GM23338 (cell line): ENCODE measurements around the gene MLLT3.

ENCODE experiments used
- CREB1 ChIP-seq: fragments of 250-450 bp; sonication (Bioruptor Pico); IDR thresholded peaks from 2 replicates; pipeline ENCODE4 v1.5.0; 2020; ENCODE audit warnings: low read depth, mild to moderate bottlenecking, moderate library complexity
- CTCF ChIP-seq, 2 experiments: fragments of 200-600 bp in 1 of 2; sonication (generic) in 1 of 2; conservative IDR thresholded peaks; 2 replicates each; pipeline versions ENCODE4 v1.5.1 to v1.6.1; 2016 to 2017; ENCODE audit warnings: antibody characterized with exemption in 2 of 2, low read depth in 2 of 2, mild to moderate bottlenecking in 2 of 2, moderate library complexity in 1 of 2
- ETS1 ChIP-seq: IDR thresholded peaks from 2 replicates; pipeline ENCODE4 v1.6.1; 2016; ENCODE audit warnings: antibody characterized with exemption
- EZH2 ChIP-seq: fragments of 200-600 bp; sonication (generic); IDR thresholded peaks from one replicate; pipeline ENCODE4 v1.8.0; 2017; ENCODE audit warnings: antibody characterized with exemption, mild to moderate bottlenecking, low read depth; ENCODE audit not compliant: unreplicated experiment
- EZH2phosphoT487 ChIP-seq: fragments of 200-600 bp; sonication (generic); IDR thresholded peaks from one replicate; pipeline ENCODE4 v1.8.1; 2018; ENCODE audit warnings: antibody characterized with exemption; ENCODE audit not compliant: unreplicated experiment
- JUNB ChIP-seq: IDR thresholded peaks from one replicate; pipeline ENCODE4 v1.6.1; 2016; ENCODE audit warnings: antibody characterized with exemption; ENCODE audit not compliant: unreplicated experiment
- NANOG ChIP-seq: IDR thresholded peaks from 2 replicates; pipeline ENCODE4 v1.6.1; 2016; ENCODE audit warnings: antibody characterized with exemption, borderline replicate concordance
- POLR2AphosphoS5 ChIP-seq: IDR thresholded peaks from 2 replicates; pipeline ENCODE4 v1.6.1; 2016; ENCODE audit warnings: antibody characterized with exemption, low read depth
- REST ChIP-seq: IDR thresholded peaks from one replicate; pipeline ENCODE4 v1.6.1; 2018; ENCODE audit warnings: antibody characterized with exemption; ENCODE audit not compliant: unreplicated experiment
- STAT1 ChIP-seq: IDR thresholded peaks from one replicate; pipeline ENCODE4 v1.6.1; 2016; ENCODE audit warnings: antibody characterized with exemption; ENCODE audit not compliant: unreplicated experiment
- ZNF114 ChIP-seq: fragments of 250-450 bp; sonication (Bioruptor Pico); IDR thresholded peaks from 2 replicates; pipeline ENCODE4 v1.5.0; 2020; ENCODE audit warnings: mild to moderate bottlenecking, moderate library complexity
- ZNF331 ChIP-seq: fragments of 250-450 bp; sonication (Bioruptor Pico); IDR thresholded peaks from 2 replicates; pipeline ENCODE4 v1.5.0; 2020; ENCODE audit warnings: low read depth, mild to moderate bottlenecking, moderate library complexity

GRCh38 chr9:20321423-20322082 lies 300.7 kb downstream of the MLLT3 start:
- TF ChIP-seq EZH2 (no peak), REST (no peak), CTCF (conservative IDR thresholded peaks at IDR 0.05; ENCODE audit: low read depth in 2 of 2) (no peak), POLR2AphosphoS5 (no peak), CREB1 (CRISPR knock-in tag) (no peak), ETS1 (no peak), STAT1 (no peak), EZH2phosphoT487 (no peak), ZNF331 (CRISPR knock-in tag) (no peak), JUNB (no peak), ZNF114 (CRISPR knock-in tag) (no peak), NANOG (no peak)
